GM13976 (cell line): ENCODE measurements around the gene L3MBTL4.
A peak's percentile ranks its signal among the peaks of the same experiment; 100 is the strongest.

Source experiments
- DNase-seq: peaks from one replicate; pipeline ENCODE4 v3.0.0; 2012; ENCODE audit warnings: low spot score
- in situ Hi-C: fragments of 300-500 bp; cut with MboI; formaldehyde crosslinking; loops from one replicate; pipeline ENCODE4 v1.12.0; 2022; ENCODE audit warnings: low sequenced_read_pairs, mixed read lengths, inconsistent platforms; ENCODE audit not compliant: unreplicated experiment
- TF ChIP-seq, protein P1 (sequence below): IDR thresholded peaks from 2 replicates; pipeline ENCODE4 v1.5.1; 2012; ENCODE audit warnings: borderline replicate concordance, mild to moderate bottlenecking; ENCODE audit not compliant: insufficient read depth; ENCODE audit errors: extremely low read depth, missing control alignments, control extremely low read depth

L3MBTL4 gene

DNA sequence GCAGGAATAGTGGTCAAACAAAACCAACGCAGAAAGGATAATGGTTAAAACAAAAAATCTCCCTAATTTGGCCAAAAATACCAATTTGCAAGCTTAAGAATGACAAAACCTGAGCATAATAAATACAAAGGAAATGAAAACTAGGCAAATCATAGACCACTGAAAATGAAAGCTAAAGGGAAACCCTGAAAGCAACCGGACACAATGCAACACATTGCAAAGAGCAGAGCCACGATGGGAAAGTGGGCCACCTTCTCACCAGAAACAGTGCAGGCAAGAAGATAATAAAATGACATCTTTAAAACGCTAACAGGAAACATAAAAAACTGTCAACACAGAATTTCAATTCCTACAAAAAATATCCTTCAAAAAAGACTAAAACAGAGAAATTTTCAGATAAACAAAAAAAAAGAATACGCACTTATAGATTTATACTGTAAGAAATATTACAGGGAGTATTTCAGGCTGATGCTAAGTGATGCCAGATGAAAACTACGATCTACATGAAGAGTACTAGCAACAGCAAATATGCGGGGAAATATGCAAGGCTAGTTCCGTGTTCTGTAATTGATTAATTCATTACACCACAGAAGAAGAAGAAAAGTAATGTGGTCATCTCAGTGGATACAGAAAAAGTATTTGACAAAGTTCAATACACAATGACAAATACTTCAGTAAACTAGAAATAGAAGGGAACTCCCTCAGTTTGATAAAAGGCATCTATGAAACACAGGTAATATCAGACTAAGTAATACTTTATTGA is 239.5 kb downstream of the L3MBTL4 start:
- TF ChIP-seq, protein P1, sequence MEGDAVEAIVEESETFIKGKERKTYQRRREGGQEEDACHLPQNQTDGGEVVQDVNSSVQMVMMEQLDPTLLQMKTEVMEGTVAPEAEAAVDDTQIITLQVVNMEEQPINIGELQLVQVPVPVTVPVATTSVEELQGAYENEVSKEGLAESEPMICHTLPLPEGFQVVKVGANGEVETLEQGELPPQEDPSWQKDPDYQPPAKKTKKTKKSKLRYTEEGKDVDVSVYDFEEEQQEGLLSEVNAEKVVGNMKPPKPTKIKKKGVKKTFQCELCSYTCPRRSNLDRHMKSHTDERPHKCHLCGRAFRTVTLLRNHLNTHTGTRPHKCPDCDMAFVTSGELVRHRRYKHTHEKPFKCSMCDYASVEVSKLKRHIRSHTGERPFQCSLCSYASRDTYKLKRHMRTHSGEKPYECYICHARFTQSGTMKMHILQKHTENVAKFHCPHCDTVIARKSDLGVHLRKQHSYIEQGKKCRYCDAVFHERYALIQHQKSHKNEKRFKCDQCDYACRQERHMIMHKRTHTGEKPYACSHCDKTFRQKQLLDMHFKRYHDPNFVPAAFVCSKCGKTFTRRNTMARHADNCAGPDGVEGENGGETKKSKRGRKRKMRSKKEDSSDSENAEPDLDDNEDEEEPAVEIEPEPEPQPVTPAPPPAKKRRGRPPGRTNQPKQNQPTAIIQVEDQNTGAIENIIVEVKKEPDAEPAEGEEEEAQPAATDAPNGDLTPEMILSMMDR: no peak
- DNase-seq: no peak
- in situ Hi-C loops: no loop called here

DNA sequence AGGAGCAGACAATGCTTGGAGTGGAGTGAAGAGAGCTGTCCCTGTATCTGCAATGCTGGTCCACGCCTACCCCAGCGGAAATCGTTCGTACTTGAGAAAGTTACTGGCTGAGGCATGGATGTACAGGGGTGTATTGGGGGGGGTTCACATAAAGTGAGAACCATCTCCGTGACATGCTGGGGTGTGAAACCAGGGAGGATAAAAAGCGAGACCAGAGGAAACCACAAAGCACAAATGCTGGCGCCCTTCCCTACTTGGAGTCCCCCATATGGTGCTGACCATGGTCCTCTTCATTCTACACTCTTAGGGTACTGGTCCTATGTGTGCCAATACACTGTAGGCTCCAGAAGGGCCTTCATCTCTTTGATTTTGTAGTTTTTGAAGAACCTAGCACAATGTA is 244.1 kb downstream of the L3MBTL4 start:
- TF ChIP-seq, protein P1: no peak
- no peak for DNase-seq
- in situ Hi-C loops: no loop called here

DNA sequence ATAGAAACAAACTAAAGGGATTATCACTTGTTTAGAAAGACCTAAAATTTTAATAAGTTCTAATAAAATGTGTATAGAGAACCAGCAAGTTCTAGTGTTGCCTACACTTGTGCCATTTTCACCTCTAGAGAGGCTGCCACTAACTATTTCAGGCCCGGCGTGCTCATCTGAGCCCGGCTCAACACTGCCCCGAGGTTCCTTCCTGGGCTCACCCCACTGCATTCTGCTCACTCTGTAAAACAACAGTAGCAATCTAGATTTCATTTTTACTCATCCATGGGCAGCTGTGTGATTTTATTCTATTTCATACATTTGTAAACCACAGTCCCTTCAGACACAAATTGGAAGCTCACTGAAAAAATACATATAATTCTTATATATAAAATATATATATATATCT is 253.2 kb downstream of the L3MBTL4 start:
- in situ Hi-C loops: no loop called here

DNA sequence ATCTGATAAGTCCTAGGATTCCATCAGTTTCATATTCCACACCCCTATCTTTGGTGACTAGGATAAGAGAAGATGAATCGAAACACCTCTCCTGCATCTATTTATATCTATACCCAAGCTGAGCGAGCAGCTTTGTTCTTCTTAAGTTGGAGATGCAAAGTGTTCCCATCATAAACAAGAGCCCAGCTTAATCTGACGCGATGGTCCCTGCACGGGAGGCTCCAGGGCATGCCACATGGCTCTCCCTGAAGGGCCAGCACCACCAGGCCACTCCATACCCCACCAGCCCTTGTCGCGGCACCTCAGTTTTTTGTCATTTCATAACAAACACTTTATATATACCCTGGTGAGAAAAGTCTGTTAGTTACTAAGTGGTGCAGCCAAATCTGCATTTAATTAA is 255.3 kb downstream of the L3MBTL4 start:
- DNase-seq: no peak
- in situ Hi-C loops: no loop called here
- TF ChIP-seq, protein P1: no peak

More for the DNA sequence above, 253.2 kb downstream of the L3MBTL4 start:
- peak; percentile 37 for DNase-seq
- TF ChIP-seq, protein P1: no peak

DNA sequence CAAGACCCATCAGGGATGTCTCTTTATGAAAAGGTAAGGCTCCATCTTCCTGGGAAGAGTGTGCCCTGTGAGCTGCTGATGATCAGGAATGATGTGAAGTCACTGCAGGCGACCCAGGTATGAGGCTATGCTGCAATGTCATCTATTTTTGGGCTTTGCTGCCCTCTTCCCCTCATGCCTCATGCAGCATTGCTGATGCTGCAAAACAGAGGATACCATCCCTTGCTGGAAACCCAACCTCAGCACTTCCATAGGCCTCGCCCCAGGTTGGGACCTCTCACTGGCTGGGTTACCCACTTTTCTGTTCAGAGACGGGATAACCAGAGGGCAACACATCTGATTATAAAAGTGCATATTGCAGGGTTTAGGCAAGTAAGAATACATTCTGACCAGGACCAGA is 255.8 kb downstream of the L3MBTL4 start:
- in situ Hi-C loops: no loop called here
- TF ChIP-seq, protein P1: no peak
- no peak for DNase-seq

DNA sequence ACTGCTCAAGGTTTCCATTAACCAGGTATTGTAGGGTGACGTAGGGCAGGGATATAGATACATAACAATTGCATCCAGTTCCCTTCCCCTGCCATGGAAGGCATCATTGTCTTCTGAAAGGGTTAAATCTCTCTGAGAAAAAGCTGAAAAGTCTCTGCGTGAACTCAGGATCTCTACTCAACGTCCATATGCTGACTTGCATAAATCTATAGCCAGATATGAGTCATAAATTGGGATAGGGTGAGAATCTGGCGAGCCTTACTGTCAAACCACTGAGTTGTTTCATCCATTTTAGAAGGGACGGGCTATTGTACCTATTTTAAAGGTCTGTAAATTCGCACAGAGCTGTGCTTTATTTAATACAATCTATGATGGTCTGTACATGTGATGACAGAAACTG is 258.3 kb downstream of the L3MBTL4 start:
- in situ Hi-C loops: no loop called here
- TF ChIP-seq, protein P1: no peak
- no peak for DNase-seq
